Measurements from ENCODE around the gene KCNK1.

KCNK1 gene

GRCh38 chr1:233606813-233607212 is 7.1 kb upstream of the KCNK1 start:
- Histone ChIP-seq H2BK5ac (ENCODE audit: low read depth, low read length, poor library complexity) (no peak overlapping the region), H2BK120ac (ENCODE audit: insufficient read depth, low read length, poor library complexity) (no peak overlapping the region), H3K4me3 (ENCODE audit: low read depth, low read length) (no peak overlapping the region), H4K91ac (ENCODE audit: low read depth, low read length) (no peak overlapping the region), H2BK12ac (ENCODE audit: low read length) (no peak overlapping the region), H3K4me2 (ENCODE audit: low read length) (no peak overlapping the region), H4K8ac (ENCODE audit: low read depth, low read length) (no peak overlapping the region), H3K18ac (ENCODE audit: low read length) (no peak overlapping the region), H3K27me3 (ENCODE audit: insufficient read depth, low read length) (no peaks in the 10 kb centered on the region), H2AK5ac (ENCODE audit: low read length) (no peak overlapping the region), H3K79me2 (ENCODE audit: control insufficient read depth, insufficient read depth, low read length, poor library complexity) (no peaks in the 10 kb centered on the region), H3K9ac (ENCODE audit: low read length) (no peak overlapping the region), H3K79me1 (ENCODE audit: low read length) (no peaks in the 10 kb centered on the region), H3K36me3 (ENCODE audit: control insufficient read depth in 1 of 2, insufficient read depth in 2 of 2, low read length in 2 of 2) (no peaks in the 10 kb centered on the region), H3K14ac (ENCODE audit: low read length) (no peak overlapping the region), H3K4ac (ENCODE audit: low read depth, low read length) (no peak overlapping the region), H3K4me1 (ENCODE audit: control insufficient read depth in 1 of 2, insufficient read depth in 2 of 2, low read length in 2 of 2) (peaks cover 3 to 8% of the 10 kb centered on the region in 2 experiments), H2AFZ (ENCODE audit: insufficient read depth, low read length, poor library complexity) (no peak overlapping the region), H3K23ac (ENCODE audit: low read length) (no peak overlapping the region), H3K27ac (ENCODE audit: low read depth, low read length) (no peak overlapping the region), H4K12ac (ENCODE audit: low read depth, low read length) (no peak overlapping the region), H3K9me3 (ENCODE audit: insufficient read depth, low read depth, low read length) (no peaks in the 10 kb centered on the region)
- DNase-seq = no peak
- WGBS (ENCODE audit: extremely low coverage, insufficient coverage, insufficient read length) = no CpG with 5 or more reads among the region's 5 CpGs

DNA sequence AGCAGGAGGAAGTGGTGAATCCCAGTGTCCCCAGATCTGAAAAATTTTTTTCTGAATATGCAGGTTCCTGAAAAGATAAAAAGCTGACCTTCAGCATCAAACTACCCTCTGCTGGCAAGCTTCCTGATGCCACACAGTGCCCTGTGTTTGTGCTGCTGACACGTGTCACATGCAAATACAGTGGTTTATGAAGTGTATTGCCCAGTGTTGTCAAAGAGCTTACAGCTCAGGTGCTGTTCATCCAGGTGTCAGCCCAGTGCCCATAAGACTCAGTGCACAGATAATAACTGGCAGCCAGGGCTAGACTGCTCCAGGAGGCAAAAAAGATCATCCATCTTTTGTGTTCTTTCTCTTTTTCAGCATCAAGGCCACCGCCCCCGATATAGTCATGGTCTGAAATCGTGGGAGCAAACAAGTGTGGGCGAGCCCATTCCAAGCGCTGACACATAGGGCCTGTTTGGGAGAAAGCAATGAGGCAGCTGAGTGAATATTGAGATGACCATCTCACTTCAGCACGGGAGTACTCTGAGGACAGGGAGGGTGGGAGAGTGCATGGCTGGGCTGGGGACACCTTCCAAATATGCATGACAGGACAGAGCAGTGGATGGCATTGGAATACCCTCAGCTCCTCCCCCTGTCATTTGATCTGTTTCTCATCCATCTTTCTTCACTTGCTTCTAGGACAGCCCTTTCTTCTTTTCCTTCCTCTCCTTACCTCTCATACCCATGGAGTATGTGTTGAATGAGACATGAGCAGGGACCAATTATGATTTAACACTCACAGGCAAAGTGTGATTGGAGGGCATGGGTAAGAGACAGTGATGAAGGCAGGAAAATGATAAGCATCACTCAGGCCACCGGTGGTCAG is 6.4 kb upstream of the KCNK1 start:
- Histone ChIP-seq H3K14ac (ENCODE audit: low read length) (no peak overlapping the region), H3K4ac (ENCODE audit: low read depth, low read length) (no peak overlapping the region), H2BK120ac (ENCODE audit: insufficient read depth, low read length, poor library complexity) (no peak overlapping the region), H3K4me1 (ENCODE audit: control insufficient read depth in 1 of 2, insufficient read depth in 2 of 2, low read length in 2 of 2) (peaks cover 3 to 8% of the 10 kb centered on the region in 2 experiments), H3K4me3 (ENCODE audit: low read depth, low read length) (no peak overlapping the region), H3K79me1 (ENCODE audit: low read length) (peaks cover 2% of the 10 kb centered on the region), H3K9ac (ENCODE audit: low read length) (peak overlapping the region; percentile 72), H3K27ac (ENCODE audit: low read depth, low read length) (no peak overlapping the region), H4K12ac (ENCODE audit: low read depth, low read length) (no peak overlapping the region), H3K4me2 (ENCODE audit: low read length) (no peak overlapping the region), H2BK12ac (ENCODE audit: low read length) (no peak overlapping the region), H2BK5ac (ENCODE audit: low read depth, low read length, poor library complexity) (no peak overlapping the region), H4K8ac (ENCODE audit: low read depth, low read length) (no peak overlapping the region), H2AK5ac (ENCODE audit: low read length) (no peak overlapping the region), H3K23ac (ENCODE audit: low read length) (no peak overlapping the region), H3K79me2 (ENCODE audit: control insufficient read depth, insufficient read depth, low read length, poor library complexity) (no peaks in the 10 kb centered on the region), H3K18ac (ENCODE audit: low read length) (no peak overlapping the region), H4K91ac (ENCODE audit: low read depth, low read length) (no peak overlapping the region), H2AFZ (ENCODE audit: insufficient read depth, low read length, poor library complexity) (no peak overlapping the region), H3K9me3 (ENCODE audit: insufficient read depth, low read depth, low read length) (no peaks in the 10 kb centered on the region), H3K36me3 (ENCODE audit: control insufficient read depth in 1 of 2, insufficient read depth in 2 of 2, low read length in 2 of 2) (no peaks in the 10 kb centered on the region), H3K27me3 (ENCODE audit: insufficient read depth, low read length) (no peaks in the 10 kb centered on the region)
- whole genome bisulfite sequencing (ENCODE audit: extremely low coverage, insufficient coverage, insufficient read length) = no CpG with 5 or more reads among the region's 8 CpGs
- no peak for DNase-seq

- Histone ChIP-seq H3K9ac (ENCODE audit: low read length) (no peak overlapping the region), H2BK120ac (ENCODE audit: insufficient read depth, low read length, poor library complexity) (no peak overlapping the region), H4K91ac (ENCODE audit: low read depth, low read length) (no peak overlapping the region), H3K79me2 (ENCODE audit: control insufficient read depth, insufficient read depth, low read length, poor library complexity) (peaks cover 2% of the 10 kb centered on the region), H3K4me1 (ENCODE audit: control insufficient read depth in 1 of 2, insufficient read depth in 2 of 2, low read length in 2 of 2) (peaks cover 3 to 8% of the 10 kb centered on the region in 2 experiments), H3K79me1 (ENCODE audit: low read length) (peaks cover 6% of the 10 kb centered on the region), H3K23ac (ENCODE audit: low read length) (no peak overlapping the region), H2AFZ (ENCODE audit: insufficient read depth, low read length, poor library complexity) (no peak overlapping the region), H3K27me3 (ENCODE audit: insufficient read depth, low read length) (no peaks in the 10 kb centered on the region), H3K18ac (ENCODE audit: low read length) (no peak overlapping the region), H2BK5ac (ENCODE audit: low read depth, low read length, poor library complexity) (no peak overlapping the region), H3K14ac (ENCODE audit: low read length) (no peak overlapping the region), H3K4ac (ENCODE audit: low read depth, low read length) (no peak overlapping the region), H3K36me3 (ENCODE audit: control insufficient read depth in 1 of 2, insufficient read depth in 2 of 2, low read length in 2 of 2) (no peaks in the 10 kb centered on the region), H3K4me2 (ENCODE audit: low read length) (no peak overlapping the region), H4K8ac (ENCODE audit: low read depth, low read length) (no peak overlapping the region), H3K4me3 (ENCODE audit: low read depth, low read length) (no peak overlapping the region), H2BK12ac (ENCODE audit: low read length) (no peak overlapping the region), H3K9me3 (ENCODE audit: insufficient read depth, low read depth, low read length) (no peaks in the 10 kb centered on the region), H3K27ac (ENCODE audit: low read depth, low read length) (no peak overlapping the region), H2AK5ac (ENCODE audit: low read length) (no peak overlapping the region), H4K12ac (ENCODE audit: low read depth, low read length) (no peak overlapping the region)
- no peak for DNase-seq
- no CpG with 5 or more reads among the region's 3 CpGs for WGBS (ENCODE audit: extremely low coverage, insufficient coverage, insufficient read length)
Measured at GRCh38 chr1:233608988-233609387, 4.9 kb upstream of the KCNK1 start.

DNA sequence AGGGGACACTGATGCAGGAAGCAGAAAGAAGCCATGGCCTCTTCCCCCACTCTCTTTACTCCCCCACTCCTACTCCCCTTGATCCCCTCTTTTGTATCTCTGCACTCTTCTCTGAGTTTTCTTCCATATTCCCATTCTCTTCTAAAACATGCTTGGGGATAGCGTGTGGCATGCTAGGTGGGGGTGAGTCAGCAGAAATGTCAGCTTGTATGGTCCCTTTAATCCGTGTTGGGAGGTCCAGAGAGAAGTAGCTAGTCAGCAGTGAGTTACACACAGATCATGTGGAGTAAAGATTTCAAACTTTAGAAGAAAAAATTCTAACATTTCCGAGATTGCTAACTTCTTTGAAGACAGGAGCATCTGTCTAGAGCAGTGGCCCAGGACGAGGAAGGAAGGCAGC is 4.0 kb upstream of the KCNK1 start:
- Histone ChIP-seq H4K12ac (ENCODE audit: low read depth, low read length) (no peak overlapping the region), H3K4ac (ENCODE audit: low read depth, low read length) (no peak overlapping the region), H2AK5ac (ENCODE audit: low read length) (no peak overlapping the region), H3K18ac (ENCODE audit: low read length) (no peak overlapping the region), H3K79me1 (ENCODE audit: low read length) (peaks cover 14% of the 10 kb centered on the region), H3K9me3 (ENCODE audit: insufficient read depth, low read depth, low read length) (no peaks in the 10 kb centered on the region), H3K79me2 (ENCODE audit: control insufficient read depth, insufficient read depth, low read length, poor library complexity) (peaks cover 7% of the 10 kb centered on the region), H3K23ac (ENCODE audit: low read length) (no peak overlapping the region), H3K14ac (ENCODE audit: low read length) (no peak overlapping the region), H3K4me1 (ENCODE audit: control insufficient read depth in 1 of 2, insufficient read depth in 2 of 2, low read length in 2 of 2) (peaks cover 3 to 11% of the 10 kb centered on the region in 2 experiments), H2BK5ac (ENCODE audit: low read depth, low read length, poor library complexity) (no peak overlapping the region), H2AFZ (ENCODE audit: insufficient read depth, low read length, poor library complexity) (no peak overlapping the region), H2BK12ac (ENCODE audit: low read length) (no peak overlapping the region), H4K91ac (ENCODE audit: low read depth, low read length) (peak overlapping the region; percentile 64), H3K9ac (ENCODE audit: low read length) (no peak overlapping the region), H3K36me3 (ENCODE audit: control insufficient read depth in 1 of 2, insufficient read depth in 2 of 2, low read length in 2 of 2) (no peaks in the 10 kb centered on the region), H3K4me3 (ENCODE audit: low read depth, low read length) (no peak overlapping the region), H2BK120ac (ENCODE audit: insufficient read depth, low read length, poor library complexity) (no peak overlapping the region), H3K4me2 (ENCODE audit: low read length) (no peak overlapping the region), H4K8ac (ENCODE audit: low read depth, low read length) (no peak overlapping the region), H3K27ac (ENCODE audit: low read depth, low read length) (no peak overlapping the region), H3K27me3 (ENCODE audit: insufficient read depth, low read length) (no peaks in the 10 kb centered on the region)
- peak; percentile 24 to 61 for DNase-seq
- no CpG with 5 or more reads among the region's 4 CpGs for WGBS (ENCODE audit: extremely low coverage, insufficient coverage, insufficient read length)
